ENCODE results near the gene CDH4. TPM values are rescaled to one million over a fixed set of nuclear protein-coding genes. Genes with fewer than 3 reads are reported as not detected.

The CDH4 gene
- total RNA-seq, 4 donors from 2014 or later, result 0.71 to 4.2 (median 2.9) TPM

GRCh38 chr20:61975407-61976129 lies 723.5 kb downstream of the CDH4 start:
- intact Hi-C loops (cut with DNase I; ENCODE audit: low total_unique reads), result no loop called here
- WGBS, 2 donors, result 90% methylated on average over 11 of the region's 11 CpGs
- H3K4me3 ChIP-seq (ENCODE audit: low read depth, poor library complexity, severe bottlenecking), result no peak overlapping the region
- no peak for DNase-seq (ENCODE audit: low spot score in 2 of 2)
- TF ChIP-seq CTCF (IDR thresholded peaks at IDR 0.05) (no peak), POLR2A (IDR thresholded peaks at IDR 0.05) (no peak)

GRCh38 chr20:61976263-61976643 lies 724.2 kb downstream of the CDH4 start:
- no peak overlapping the region for H3K4me3 ChIP-seq (ENCODE audit: low read depth, poor library complexity, severe bottlenecking)
- no peak for DNase-seq (ENCODE audit: low spot score in 2 of 2)
- 90 to 95% methylated on average over 9 of the region's 9 CpGs for WGBS, 2 donors
- TF ChIP-seq CTCF (IDR thresholded peaks at IDR 0.05), result no peak
- TF ChIP-seq POLR2A (IDR thresholded peaks at IDR 0.05), result no peak
- intact Hi-C loops (cut with DNase I; ENCODE audit: low total_unique reads), result no loop called here

GRCh38 chr20:61976644-61977418 lies 724.8 kb downstream of the CDH4 start:
- intact Hi-C loops (cut with DNase I; ENCODE audit: low total_unique reads), result no loop called here
- TF ChIP-seq CTCF (IDR thresholded peaks at IDR 0.05), result no peak
- no peak for TF ChIP-seq POLR2A (IDR thresholded peaks at IDR 0.05)
- 94 to 97% methylated on average over 25 to 44 of the region's 45 CpGs for WGBS, 2 donors
- H3K4me3 ChIP-seq (ENCODE audit: low read depth, poor library complexity, severe bottlenecking), result no peak overlapping the region
- no peak for DNase-seq (ENCODE audit: low spot score in 2 of 2)

GRCh38 chr20:61977419-61977786 lies 725.3 kb downstream of the CDH4 start:
- TF ChIP-seq CTCF (IDR thresholded peaks at IDR 0.05) (no peak), POLR2A (IDR thresholded peaks at IDR 0.05) (no peak)
- 94 to 96% methylated on average over 10 of the region's 10 CpGs for WGBS, 2 donors
- intact Hi-C loops (cut with DNase I; ENCODE audit: low total_unique reads), result no loop called here
- no peak overlapping the region for H3K4me3 ChIP-seq (ENCODE audit: low read depth, poor library complexity, severe bottlenecking)
- DNase-seq (ENCODE audit: low spot score in 2 of 2), result no peak

GRCh38 chr20:61978491-61978890 lies 726.4 kb downstream of the CDH4 start:
- no peak for DNase-seq (ENCODE audit: low spot score in 2 of 2)
- intact Hi-C loops (cut with DNase I; ENCODE audit: low total_unique reads), result no loop called here

More at GRCh38 chr20:61978491-61978890, 726.4 kb downstream of the CDH4 start:
- 97 to 98% methylated on average over 20 of the region's 20 CpGs for WGBS, 2 donors
- TF ChIP-seq CTCF (IDR thresholded peaks at IDR 0.05) (no peak), POLR2A (IDR thresholded peaks at IDR 0.05) (no peak)
- H3K4me3 ChIP-seq (ENCODE audit: low read depth, poor library complexity, severe bottlenecking), result no peak overlapping the region
